PC-3 (cell line): ENCODE data around the gene NRXN2.

Experiments used
- EZH2 ChIP-seq: fragments of 300-600 bp; sonication (generic); IDR thresholded peaks from one replicate; pipeline ENCODE4 v1.6.1; 2017; ENCODE audit warnings: antibody characterized with exemption, mild to moderate bottlenecking, low read length; ENCODE audit not compliant: unreplicated experiment
- EZH2phosphoT487 ChIP-seq: fragments of 300-600 bp; sonication (generic); IDR thresholded peaks from 2 replicates; pipeline ENCODE4 v1.6.1; 2018; ENCODE audit warnings: mild to moderate bottlenecking, antibody characterized with exemption, low read length, borderline replicate concordance
- TF ChIP-seq, protein P1 (sequence below): fragments of 300-600 bp; sonication (generic); conservative IDR thresholded peaks from 2 replicates; pipeline ENCODE4 v1.5.1; 2017; ENCODE audit warnings: antibody characterized with exemption, low read depth, mild to moderate bottlenecking, low read length

GRCh38 chr11:64598797-64599697 is 124.0 kb downstream of the NRXN2 start:
- TF ChIP-seq, protein P1, sequence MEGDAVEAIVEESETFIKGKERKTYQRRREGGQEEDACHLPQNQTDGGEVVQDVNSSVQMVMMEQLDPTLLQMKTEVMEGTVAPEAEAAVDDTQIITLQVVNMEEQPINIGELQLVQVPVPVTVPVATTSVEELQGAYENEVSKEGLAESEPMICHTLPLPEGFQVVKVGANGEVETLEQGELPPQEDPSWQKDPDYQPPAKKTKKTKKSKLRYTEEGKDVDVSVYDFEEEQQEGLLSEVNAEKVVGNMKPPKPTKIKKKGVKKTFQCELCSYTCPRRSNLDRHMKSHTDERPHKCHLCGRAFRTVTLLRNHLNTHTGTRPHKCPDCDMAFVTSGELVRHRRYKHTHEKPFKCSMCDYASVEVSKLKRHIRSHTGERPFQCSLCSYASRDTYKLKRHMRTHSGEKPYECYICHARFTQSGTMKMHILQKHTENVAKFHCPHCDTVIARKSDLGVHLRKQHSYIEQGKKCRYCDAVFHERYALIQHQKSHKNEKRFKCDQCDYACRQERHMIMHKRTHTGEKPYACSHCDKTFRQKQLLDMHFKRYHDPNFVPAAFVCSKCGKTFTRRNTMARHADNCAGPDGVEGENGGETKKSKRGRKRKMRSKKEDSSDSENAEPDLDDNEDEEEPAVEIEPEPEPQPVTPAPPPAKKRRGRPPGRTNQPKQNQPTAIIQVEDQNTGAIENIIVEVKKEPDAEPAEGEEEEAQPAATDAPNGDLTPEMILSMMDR: no peak
- TF ChIP-seq EZH2phosphoT487 (no peak), EZH2 (no peak)
